Measurements from ENCODE around the gene MTAP.
"Not testable (repeated sequence)": the region's sequence is repeated elsewhere in the genome, so short reads cannot be mapped to it uniquely, and the experiment has no call there.

MTAP gene

GRCh38 chr9:21906213-21906612, 103.8 kb downstream of the MTAP start:
- in situ Hi-C loops (cut with MboI; ENCODE audit: low sequenced_read_pairs): no loop called here

DNA sequence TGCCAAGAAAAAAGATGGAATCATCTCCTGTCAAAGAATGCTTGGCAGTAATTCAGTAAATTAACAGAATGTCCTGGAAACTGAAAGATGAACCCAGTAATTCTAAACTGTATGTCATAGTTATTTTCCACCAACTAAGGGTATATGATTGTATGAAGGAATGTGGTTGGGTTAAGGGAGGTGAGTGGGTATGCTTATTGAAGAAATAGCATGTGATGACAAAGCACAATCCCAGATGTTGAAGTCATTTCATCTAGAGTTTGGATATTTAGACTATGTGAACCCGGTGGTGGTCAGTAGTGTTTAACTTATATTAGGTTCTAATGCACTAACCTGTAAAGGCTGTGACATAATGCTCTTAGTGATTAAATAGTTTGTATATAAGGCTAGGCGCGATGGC, 104.4 kb downstream of the MTAP start:
- in situ Hi-C loops (cut with MboI; ENCODE audit: low sequenced_read_pairs): no loop called here

DNA sequence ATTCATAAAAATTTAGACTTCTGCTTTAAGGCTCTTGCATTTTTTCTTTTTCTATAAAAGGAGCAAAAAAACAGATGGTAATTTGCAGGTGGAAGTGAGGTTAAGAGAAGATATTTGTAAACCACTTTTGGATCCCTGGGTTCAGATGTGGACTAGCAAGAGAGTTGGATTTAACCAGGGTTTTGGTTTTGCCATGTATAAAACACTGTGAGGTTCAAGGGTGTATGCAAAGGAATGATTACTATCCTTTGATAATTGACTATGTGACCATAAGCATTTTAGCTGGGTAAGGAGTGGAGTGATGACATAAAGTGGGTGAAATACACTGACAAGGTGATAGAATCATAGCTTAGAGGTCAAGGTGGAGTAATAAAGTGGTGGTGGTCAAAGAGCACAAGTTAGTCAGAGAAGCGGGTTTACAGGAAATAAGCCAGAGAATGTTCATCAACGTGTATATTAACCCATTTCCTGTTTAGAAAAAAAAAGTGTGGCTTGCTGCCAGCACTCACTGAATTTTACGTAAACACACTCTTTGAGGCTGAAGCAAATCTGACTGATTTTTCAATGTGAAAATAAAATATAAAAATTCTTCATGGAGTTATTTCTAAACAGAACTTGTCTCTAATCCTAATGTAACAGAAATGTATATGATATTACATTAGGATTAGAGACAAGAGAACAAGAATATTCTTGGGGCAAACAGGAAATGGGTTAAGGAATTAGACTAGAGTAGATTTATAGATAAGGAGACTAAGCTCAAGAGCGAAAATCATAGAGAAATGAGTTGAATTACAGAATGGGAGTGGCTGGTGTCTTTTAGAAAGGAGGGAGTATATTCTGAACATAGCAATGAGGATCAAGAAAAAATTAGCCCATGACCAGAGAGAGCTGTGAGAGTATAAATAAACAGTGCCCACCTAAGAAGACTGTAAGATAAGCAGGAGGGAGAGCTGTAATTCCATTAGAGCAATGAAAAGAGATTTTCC, 117.2 kb downstream of the MTAP start:
- in situ Hi-C loops (cut with MboI; ENCODE audit: low sequenced_read_pairs): no loop called here

GRCh38 chr9:21923694-21924093, 121.3 kb downstream of the MTAP start:
- in situ Hi-C loops (cut with MboI; ENCODE audit: low sequenced_read_pairs): no loop called here

- in situ Hi-C loops (cut with MboI; ENCODE audit: low sequenced_read_pairs): loop anchor here (25.0 kb wide), 1 partner anchor 460 kb away; no protein-coding TSS in a partner anchor
These were observed 125.3 kb downstream of the MTAP start for GRCh38 chr9:21927752-21928151.

DNA sequence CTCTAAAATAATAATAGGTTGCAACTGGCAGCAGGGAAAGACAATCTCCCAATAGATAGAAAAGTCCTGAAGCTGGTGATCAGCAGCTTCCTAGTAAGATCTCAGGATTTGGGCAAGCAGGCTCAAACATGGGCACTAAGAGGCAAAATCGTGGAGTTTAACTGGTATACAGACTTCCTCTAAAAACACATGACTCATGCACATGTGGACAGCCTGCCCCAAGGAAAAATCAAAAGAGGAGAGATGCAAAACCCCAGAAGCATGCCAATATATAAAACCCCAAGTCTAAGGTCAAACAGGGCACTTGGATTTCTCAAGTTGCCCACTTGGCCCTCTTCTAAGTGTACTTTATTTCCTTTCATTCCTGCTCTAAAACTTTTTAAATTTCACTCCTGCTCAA, 129.0 kb downstream of the MTAP start:
- in situ Hi-C loops (cut with MboI; ENCODE audit: low sequenced_read_pairs): loop anchor here (25.0 kb wide), 1 partner anchor 456 kb away; no protein-coding TSS in a partner anchor

DNA sequence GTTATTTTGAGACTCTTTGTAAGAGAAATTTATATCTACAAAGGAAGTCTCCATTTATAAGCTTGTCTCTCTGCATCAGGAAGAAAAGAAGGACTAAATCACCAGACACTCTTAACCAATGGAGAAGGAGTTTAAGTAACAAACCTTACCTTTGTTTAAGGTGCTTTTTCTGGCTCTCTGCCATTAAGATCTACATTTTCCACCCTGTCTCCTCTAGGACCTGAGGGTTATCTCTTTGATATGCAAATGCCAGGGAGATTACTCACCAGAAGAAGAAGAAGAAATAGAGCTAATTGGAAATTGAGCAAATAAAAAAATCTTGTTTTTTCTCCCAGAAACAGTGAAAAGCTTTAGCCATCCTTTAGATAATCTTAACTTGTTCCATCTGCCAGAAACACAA, 130.8 kb downstream of the MTAP start:
- in situ Hi-C loops (cut with MboI; ENCODE audit: low sequenced_read_pairs): loop anchor here (25.0 kb wide), 1 partner anchor 454 kb away; no protein-coding TSS in a partner anchor

DNA sequence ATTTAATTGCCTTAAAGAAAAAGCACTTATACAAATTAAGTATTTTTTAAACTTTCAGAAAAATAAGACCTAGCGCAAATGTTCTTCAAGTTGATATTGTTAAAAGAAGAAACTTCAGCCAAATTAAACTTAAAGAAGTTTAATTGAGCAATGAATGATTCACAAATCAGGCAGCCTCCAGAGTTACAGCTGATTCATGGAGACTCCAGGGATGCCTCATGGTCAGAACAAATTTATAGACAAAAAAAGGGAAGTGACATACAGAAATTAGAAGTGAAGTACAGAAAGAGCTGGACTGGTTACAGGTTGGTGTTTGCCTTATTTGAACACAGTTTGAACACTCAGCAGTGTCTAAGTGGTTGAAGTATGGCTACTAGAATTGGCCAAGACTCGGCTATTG, 131.4 kb downstream of the MTAP start:
- in situ Hi-C loops (cut with MboI; ENCODE audit: low sequenced_read_pairs): loop anchor here (25.0 kb wide), 1 partner anchor 453 kb away; no protein-coding TSS in a partner anchor

- in situ Hi-C loops (cut with MboI; ENCODE audit: low sequenced_read_pairs): loop anchor here (25.0 kb wide), 1 partner anchor 452 kb away; no protein-coding TSS in a partner anchor
These were observed 133.2 kb downstream of the MTAP start for GRCh38 chr9:21935631-21936030.

DNA sequence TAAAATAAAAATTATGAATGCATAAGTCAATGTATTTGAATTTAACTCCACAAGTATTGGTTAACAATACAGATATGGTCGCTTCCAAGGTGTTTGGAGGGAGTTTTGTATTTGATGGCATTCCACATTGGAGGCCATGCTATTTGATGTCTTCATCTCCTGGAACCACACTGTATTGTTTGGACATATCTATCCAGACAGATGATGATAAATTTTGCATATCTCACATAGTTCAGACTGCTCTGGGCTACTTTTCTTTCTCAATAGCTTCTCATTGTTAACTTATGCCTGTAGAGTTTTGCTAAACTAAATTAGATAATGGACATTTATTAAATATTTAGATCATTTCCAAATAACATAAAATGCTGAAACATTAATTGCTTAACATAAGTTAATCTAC, 133.7 kb downstream of the MTAP start:
- in situ Hi-C loops (cut with MboI; ENCODE audit: low sequenced_read_pairs): loop anchor here (25.0 kb wide), 1 partner anchor 451 kb away; no protein-coding TSS in a partner anchor

- in situ Hi-C loops (cut with MboI; ENCODE audit: low sequenced_read_pairs): loop anchor here (25.0 kb wide), 1 partner anchor 446 kb away; no protein-coding TSS in a partner anchor
These were observed 139.0 kb downstream of the MTAP start for GRCh38 chr9:21941337-21941995.

DNA sequence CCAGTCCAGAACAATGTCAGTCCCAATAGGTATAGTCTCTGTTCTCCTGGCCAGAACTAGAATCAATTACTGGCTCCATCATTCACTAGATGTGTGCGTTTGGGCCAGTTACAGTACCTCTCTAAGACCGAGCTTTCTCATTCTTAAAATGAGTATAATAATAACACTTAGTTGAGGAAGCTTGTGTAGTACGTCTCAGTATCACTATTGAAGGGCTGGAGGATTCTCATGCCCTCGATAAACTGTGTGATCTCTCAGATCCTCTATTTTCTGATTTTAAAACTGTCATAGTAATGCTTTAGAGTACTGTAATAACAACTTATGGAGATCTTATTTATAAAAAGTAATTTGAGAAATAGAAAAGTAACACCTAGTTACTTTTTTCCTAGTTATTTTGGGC, 141.0 kb downstream of the MTAP start:
- in situ Hi-C loops (cut with MboI; ENCODE audit: low sequenced_read_pairs): loop anchor here (25.0 kb wide), 1 partner anchor 444 kb away; no protein-coding TSS in a partner anchor

DNA sequence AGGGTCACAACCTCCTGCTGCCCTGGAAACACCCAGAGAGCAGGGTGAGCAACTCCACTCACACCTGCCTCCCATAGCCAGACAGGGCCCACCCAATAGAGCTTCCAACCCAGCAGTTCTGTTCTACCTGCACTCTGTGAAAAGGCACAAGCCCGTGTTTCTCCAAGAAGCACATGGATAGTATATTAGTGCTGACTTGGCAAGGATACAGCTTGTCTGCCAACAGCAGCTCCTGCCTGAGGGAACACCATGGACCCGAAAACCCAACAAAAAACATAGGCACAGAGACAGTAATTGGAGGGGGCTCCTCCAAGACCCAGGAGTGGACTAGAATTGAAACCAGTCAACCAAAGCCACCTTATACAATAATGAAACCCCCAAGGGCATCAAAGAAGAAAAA, 143.2 kb downstream of the MTAP start:
- in situ Hi-C loops (cut with MboI; ENCODE audit: low sequenced_read_pairs): loop anchor here (25.0 kb wide), 1 partner anchor 442 kb away; no protein-coding TSS in a partner anchor

DNA sequence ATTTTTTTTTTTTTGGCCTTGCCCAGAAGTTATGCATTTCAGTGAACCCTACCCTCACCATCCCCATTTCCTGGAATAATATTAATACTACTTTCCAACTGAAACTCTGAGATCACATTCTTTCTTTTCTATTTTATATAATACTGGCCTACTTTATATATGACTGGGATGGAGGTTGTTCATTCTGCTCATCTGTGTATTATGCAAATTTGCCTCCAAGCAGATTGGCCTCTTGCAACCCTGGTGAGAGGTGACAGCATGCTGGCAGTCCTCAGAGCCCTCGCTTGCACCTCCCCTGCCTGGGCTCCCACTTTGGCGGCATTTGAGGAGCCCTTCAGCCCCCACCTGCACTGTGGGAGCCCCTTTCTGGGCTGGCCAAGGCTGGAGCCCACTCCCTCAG, 156.4 kb downstream of the MTAP start:
- in situ Hi-C loops (cut with MboI; ENCODE audit: low sequenced_read_pairs): no loop called here

GRCh38 chr9:21959268-21959667, 156.8 kb downstream of the MTAP start:
- in situ Hi-C loops (cut with MboI; ENCODE audit: low sequenced_read_pairs): not testable (repeated sequence)

DNA sequence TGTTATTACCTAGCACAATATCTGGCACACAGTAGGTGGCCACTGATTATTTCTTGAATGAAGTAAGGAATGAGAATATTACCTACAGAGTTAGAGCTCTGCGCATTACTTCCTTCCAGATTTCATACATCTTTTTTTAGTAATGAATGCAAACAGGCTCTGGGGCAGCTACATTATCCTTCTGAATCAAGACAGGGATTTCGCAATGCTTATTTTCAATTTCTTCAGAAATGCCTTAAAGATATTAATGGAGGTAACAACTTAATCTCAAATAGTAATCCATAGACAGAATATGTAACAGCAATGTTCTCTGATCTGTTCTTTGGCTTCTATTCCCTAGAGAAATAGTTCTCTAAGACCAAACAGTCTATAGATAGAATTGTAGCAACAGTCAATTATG, 159.1 kb downstream of the MTAP start:
- in situ Hi-C loops (cut with MboI; ENCODE audit: low sequenced_read_pairs): no loop called here

GRCh38 chr9:21964925-21965385, 162.5 kb downstream of the MTAP start:
- in situ Hi-C loops (cut with MboI; ENCODE audit: low sequenced_read_pairs): no loop called here

DNA sequence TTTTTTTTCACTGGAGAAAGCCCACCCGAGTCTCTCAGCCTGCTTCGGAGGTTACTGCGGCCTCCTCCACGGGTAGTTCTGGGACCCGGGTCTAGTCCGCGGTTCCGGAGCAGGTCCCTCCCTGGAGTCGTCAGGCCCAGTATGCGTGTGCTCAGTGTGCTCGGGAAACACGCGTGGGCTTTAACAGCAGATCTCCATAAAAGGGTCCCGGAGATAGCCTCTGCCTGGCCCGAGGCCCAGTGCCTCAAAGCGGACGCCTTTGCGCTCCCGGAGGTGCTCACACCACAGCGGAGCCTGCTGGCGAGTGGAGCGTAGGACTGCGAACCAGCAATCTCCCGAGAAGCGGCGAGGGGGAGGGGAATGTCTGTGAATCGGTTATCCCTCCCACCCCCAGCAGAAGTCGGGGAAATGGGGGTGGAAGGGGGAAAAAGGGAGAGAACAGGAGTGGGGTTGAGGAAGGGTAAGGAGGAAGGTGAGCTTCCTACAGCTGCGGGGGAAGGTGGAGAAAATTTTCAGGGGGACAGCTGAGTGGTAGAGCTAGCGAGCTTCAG, 163.0 kb downstream of the MTAP start:
- in situ Hi-C loops (cut with MboI; ENCODE audit: low sequenced_read_pairs): no loop called here

- in situ Hi-C loops (cut with MboI; ENCODE audit: low sequenced_read_pairs): no loop called here
These were observed 163.9 kb downstream of the MTAP start for GRCh38 chr9:21966140-21966851.

DNA sequence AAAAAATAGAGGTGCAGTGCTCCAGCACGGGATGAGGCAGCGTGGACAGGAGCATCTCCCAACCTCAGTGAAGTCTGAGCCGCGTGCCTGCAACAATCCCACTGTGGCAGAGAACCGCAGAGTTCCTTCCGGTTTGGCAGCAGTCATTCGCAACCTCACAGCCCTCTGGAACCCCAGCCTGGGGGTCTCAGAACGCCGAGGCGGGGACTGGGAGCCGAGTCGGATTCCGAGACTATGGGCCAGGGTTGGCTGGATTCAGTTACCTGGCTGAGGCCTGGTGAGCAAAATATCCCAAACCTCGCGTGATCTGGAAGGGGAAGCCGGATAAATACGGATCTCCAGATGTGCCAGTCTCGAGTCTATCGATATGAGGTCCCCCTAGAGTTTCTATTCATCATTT, 164.7 kb downstream of the MTAP start:
- in situ Hi-C loops (cut with MboI; ENCODE audit: low sequenced_read_pairs): no loop called here
